Neuronal stem cell (in vitro differentiated cells): ENCODE measurements around the gene LAMA2.

ENCODE experiments used
- DNase-seq: peaks from one replicate; pipeline ENCODE4 v3.0.0-alpha.2; 2013; ENCODE audit warnings: low spot score
- H2AFZ ChIP-seq: one replicate; pipeline ENCODE4 v1.6.1; 2013; ENCODE audit warnings: mild to moderate bottlenecking, low read length, inconsistent platforms
- H2AK5ac ChIP-seq: 2 replicates; pipeline ENCODE4 v1.6.1; 2013; ENCODE audit warnings: low read depth, mild to moderate bottlenecking, inconsistent platforms, low read length, moderate library complexity, mixed read lengths
- H2BK120ac ChIP-seq: 2 replicates; pipeline ENCODE4 v1.6.1; 2013; ENCODE audit warnings: low read depth, mild to moderate bottlenecking, inconsistent platforms, low read length, moderate library complexity, mixed read lengths
- H2BK12ac ChIP-seq: one replicate; pipeline ENCODE4 v1.6.1; 2013; ENCODE audit warnings: low read length, inconsistent platforms
- H2BK15ac ChIP-seq: 2 replicates; pipeline ENCODE4 v1.6.1; 2013; ENCODE audit warnings: mild to moderate bottlenecking, low read length, inconsistent platforms, mixed read lengths
- H2BK5ac ChIP-seq: one replicate; pipeline ENCODE4 v1.6.1; 2013; ENCODE audit warnings: inconsistent platforms, mild to moderate bottlenecking, low read length, moderate library complexity
- H3K14ac ChIP-seq: one replicate; pipeline ENCODE4 v1.6.1; 2013; ENCODE audit warnings: low read length, inconsistent platforms
- H3K18ac ChIP-seq: 2 replicates; pipeline ENCODE4 v1.6.1; 2013; ENCODE audit warnings: low read length, inconsistent platforms
- H3K23ac ChIP-seq: 2 replicates; pipeline ENCODE4 v1.6.1; 2013; ENCODE audit warnings: low read depth, mild to moderate bottlenecking, mixed read lengths, low read length, inconsistent platforms; ENCODE audit not compliant: poor library complexity
- H3K27ac ChIP-seq: replicated peaks from 3 replicates; pipeline ENCODE4 v1.5.1; 2013; ENCODE audit warnings: low read length, inconsistent platforms
- H3K27me3 ChIP-seq, 3 experiments: 2 replicates each; pipeline ENCODE4 v1.6.1; 2013; ENCODE audit warnings: low read length in 3 of 3, mild to moderate bottlenecking in 2 of 3, inconsistent platforms in 1 of 3, low read depth in 1 of 3, mixed read lengths in 1 of 3, moderate library complexity in 1 of 3; ENCODE audit not compliant: control insufficient read depth in 3 of 3, insufficient read depth in 3 of 3
- H3K36me3 ChIP-seq, 2 donors: replicated peaks in 1 of 2; 2 replicates each; pipeline ENCODE4 v1.6.1; 2013; ENCODE audit warnings: low read length in 2 of 2; ENCODE audit not compliant: control insufficient read depth in 2 of 2, insufficient read depth in 2 of 2
- H3K4ac ChIP-seq: 2 replicates; pipeline ENCODE4 v1.6.1; 2013; ENCODE audit warnings: inconsistent platforms, mild to moderate bottlenecking, low read length, moderate library complexity
- H3K4me1 ChIP-seq, 2 donors: 1 replicate in 1 of 2; 2 replicates in 1 of 2; pipeline ENCODE4 v1.6.1; 2013; ENCODE audit warnings: low read length in 2 of 2, low read depth in 1 of 2; ENCODE audit not compliant: control insufficient read depth in 2 of 2, insufficient read depth in 1 of 2
- H3K4me2 ChIP-seq: one replicate; pipeline ENCODE4 v1.6.1; 2013; ENCODE audit warnings: mild to moderate bottlenecking, low read length, inconsistent platforms; ENCODE audit not compliant: insufficient read depth, poor library complexity, severe bottlenecking
- H3K4me3 ChIP-seq, 2 donors: 2 replicates each; pipeline ENCODE4 v1.5.1; 2013; ENCODE audit warnings: low read length in 2 of 2, mild to moderate bottlenecking in 2 of 2, inconsistent platforms in 1 of 2, moderate library complexity in 1 of 2
- H3K79me1 ChIP-seq: one replicate; pipeline ENCODE4 v1.6.1; 2013; ENCODE audit warnings: low read depth, mild to moderate bottlenecking, inconsistent platforms, low read length, moderate library complexity
- H3K9ac ChIP-seq: one replicate; pipeline ENCODE4 v1.6.1; 2013; ENCODE audit warnings: mild to moderate bottlenecking, low read depth, low read length, inconsistent platforms; ENCODE audit not compliant: poor library complexity
- H3K9me3 ChIP-seq, 2 donors: replicated peaks in 1 of 2; 2 replicates each; pipeline versions ENCODE3 to v1.6.1; 2013; ENCODE audit warnings: low read length in 2 of 2, mild to moderate bottlenecking in 2 of 2, inconsistent platforms in 1 of 2, low read depth in 1 of 2, mixed read lengths in 1 of 2, moderate library complexity in 1 of 2; ENCODE audit not compliant: control insufficient read depth in 2 of 2, insufficient read depth in 1 of 2
- H4K8ac ChIP-seq: one replicate; pipeline ENCODE4 v1.6.1; 2013; ENCODE audit warnings: low read depth, mild to moderate bottlenecking, inconsistent platforms, low read length, moderate library complexity
- H4K91ac ChIP-seq: one replicate; pipeline ENCODE4 v1.6.1; 2013; ENCODE audit warnings: low read length, low read depth, mild to moderate bottlenecking, inconsistent platforms; ENCODE audit not compliant: poor library complexity
- WGBS, 2 donors: extraction: QIAGEN DNeasy Blood & Tissue Kit; methylation state at CpG; one replicate each; pipeline ENCODE4 v1.1.7; 2013; ENCODE audit warnings: missing lambda C conversion rate in 2 of 2, mixed read lengths in 1 of 2; ENCODE audit not compliant: insufficient read length in 2 of 2, insufficient replicate concordance in 1 of 2; ENCODE audit errors: extremely low coverage in 2 of 2; 5-methylcytosine and 5-hydroxymethylcytosine counted together

Gene LAMA2

DNA sequence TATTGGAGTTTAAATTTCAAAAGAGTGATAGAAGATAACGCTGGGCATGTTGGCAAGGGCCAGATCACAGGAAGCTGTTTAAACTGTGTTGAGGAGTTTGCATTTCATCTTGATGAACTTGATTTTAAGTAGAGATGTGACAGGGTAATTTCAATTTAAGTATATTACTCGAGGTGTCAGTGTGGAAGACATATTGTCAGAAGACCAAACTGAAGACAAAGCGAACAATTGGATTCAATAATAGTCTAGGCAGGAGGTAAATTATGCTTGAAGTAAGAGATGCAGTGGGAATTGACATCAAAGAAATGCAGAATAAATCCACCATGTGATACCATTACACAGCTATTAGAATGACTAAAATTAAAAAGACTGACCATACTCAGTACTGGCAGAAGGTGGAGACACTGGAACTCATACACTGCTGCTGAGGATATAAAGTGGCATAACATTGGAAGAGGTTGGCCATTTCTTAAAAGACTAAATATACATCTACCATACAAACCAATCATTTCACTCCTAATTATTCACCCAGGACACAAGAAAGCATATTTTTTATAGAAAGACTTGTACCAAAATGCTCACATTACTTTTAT lies 586.2 kb downstream of the LAMA2 start:
- Histone ChIP-seq H4K91ac (no peak overlapping the region), H2BK12ac (no peak overlapping the region), H3K4me3 (no peak overlapping the region), H2AK5ac (no peak overlapping the region), H2BK5ac (no peak overlapping the region), H3K27me3 (no peaks in the 10 kb centered on the region), H3K79me1 (no peaks in the 10 kb centered on the region), H3K23ac (no peak overlapping the region), H2BK15ac (no peak overlapping the region), H4K8ac (no peak overlapping the region), H3K27ac (no peak overlapping the region), H3K14ac (no peak overlapping the region), H3K36me3 (no peaks in the 10 kb centered on the region), H2AFZ (no peak overlapping the region), H3K4ac (no peak overlapping the region), H3K9me3 (no peaks in the 10 kb centered on the region), H3K18ac (no peak overlapping the region), H3K9ac (no peak overlapping the region), H3K4me1 (peaks cover 0 to 2% of the 10 kb centered on the region in 2 donors), H2BK120ac (no peak overlapping the region), H3K4me2 (no peak overlapping the region)
- WGBS, 2 donors = no CpG with 5 or more reads among the region's 3 CpGs
- no peak for DNase-seq

DNA sequence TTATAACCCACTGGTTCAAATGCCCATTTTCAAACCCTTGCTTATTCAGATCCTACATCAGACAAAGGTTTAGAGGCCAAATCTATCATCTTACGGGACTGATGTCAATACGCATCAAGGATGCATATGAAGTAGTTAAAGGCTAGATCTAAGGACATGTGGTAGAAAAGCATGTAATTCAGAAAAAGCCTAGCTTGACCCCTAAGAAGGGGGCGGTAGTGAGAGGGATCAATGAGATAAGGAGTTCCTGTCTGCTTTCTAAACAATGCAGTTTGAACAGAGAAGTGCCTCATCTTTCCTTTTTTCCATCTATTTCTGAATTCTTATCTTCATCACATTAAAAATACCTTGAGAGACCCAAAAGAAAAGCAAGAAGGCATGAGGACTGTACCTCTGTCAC lies 589.3 kb downstream of the LAMA2 start:
- H3K4me3 ChIP-seq = no peak overlapping the region
- no peaks in the 10 kb centered on the region for H3K36me3 ChIP-seq
- H3K4ac ChIP-seq = no peak overlapping the region
- H2BK5ac ChIP-seq = no peak overlapping the region
- no CpG with 5 or more reads among the region's 3 CpGs for WGBS, 2 donors
- no peak overlapping the region for H2BK120ac ChIP-seq
- H3K9me3 ChIP-seq = no peaks in the 10 kb centered on the region
- H3K27ac ChIP-seq = no peak overlapping the region
- no peaks in the 10 kb centered on the region for H3K79me1 ChIP-seq
- H2BK12ac ChIP-seq = no peak overlapping the region
- H3K14ac ChIP-seq = no peak overlapping the region
- peaks cover 3% of the 10 kb centered on the region in 2 donors for H3K4me1 ChIP-seq
- no peak overlapping the region for H3K23ac ChIP-seq
- H2BK15ac ChIP-seq = no peak overlapping the region
- H3K18ac ChIP-seq = no peak overlapping the region
- H4K91ac ChIP-seq = no peak overlapping the region
- no peak overlapping the region for H4K8ac ChIP-seq
- peak overlapping the region; percentile 15 for H2AFZ ChIP-seq
- no peak overlapping the region for H3K4me2 ChIP-seq
- no peak overlapping the region for H3K9ac ChIP-seq
- H3K27me3 ChIP-seq = no peaks in the 10 kb centered on the region
- H2AK5ac ChIP-seq = no peak overlapping the region
- DNase-seq = no peak

DNA sequence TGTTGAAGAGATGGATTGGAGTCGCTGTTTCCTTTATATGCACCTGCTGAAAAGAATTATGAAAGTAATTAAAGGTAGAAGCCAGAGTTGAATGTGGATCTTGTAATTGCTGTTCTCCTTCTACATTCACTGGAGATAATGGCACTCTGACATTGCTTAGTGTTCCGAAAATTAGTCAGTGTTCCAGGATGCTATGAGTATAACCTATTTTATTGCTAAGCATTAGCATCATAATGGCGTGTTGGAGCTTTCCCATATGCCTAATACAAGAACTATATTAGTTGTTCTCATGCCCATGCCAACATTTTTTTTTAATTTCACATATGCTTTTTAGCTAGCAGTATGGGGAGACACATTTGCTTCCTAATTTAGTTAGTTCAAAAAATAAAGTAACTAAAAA lies 590.6 kb downstream of the LAMA2 start:
- H2BK5ac ChIP-seq = no peak overlapping the region
- H4K8ac ChIP-seq = no peak overlapping the region
- no peak overlapping the region for H2AK5ac ChIP-seq
- no CpG with 5 or more reads among the region's 3 CpGs for WGBS, 2 donors
- no peak overlapping the region for H4K91ac ChIP-seq
- H3K14ac ChIP-seq = no peak overlapping the region
- no peak overlapping the region for H2BK15ac ChIP-seq
- no peak overlapping the region for H3K4me2 ChIP-seq
- no peak overlapping the region for H3K4ac ChIP-seq
- no peak overlapping the region for H3K18ac ChIP-seq
- no peak overlapping the region for H3K4me3 ChIP-seq
- H3K4me1 ChIP-seq = peaks cover 3% of the 10 kb centered on the region in 2 donors
- no peak overlapping the region for H2AFZ ChIP-seq
- H2BK12ac ChIP-seq = no peak overlapping the region
- no peaks in the 10 kb centered on the region for H3K9me3 ChIP-seq
- DNase-seq = no peak
- H2BK120ac ChIP-seq = no peak overlapping the region
- no peaks in the 10 kb centered on the region for H3K27me3 ChIP-seq
- no peak overlapping the region for H3K23ac ChIP-seq
- H3K36me3 ChIP-seq = no peaks in the 10 kb centered on the region
- H3K27ac ChIP-seq = no peak overlapping the region
- no peaks in the 10 kb centered on the region for H3K79me1 ChIP-seq
- H3K9ac ChIP-seq = no peak overlapping the region

DNA sequence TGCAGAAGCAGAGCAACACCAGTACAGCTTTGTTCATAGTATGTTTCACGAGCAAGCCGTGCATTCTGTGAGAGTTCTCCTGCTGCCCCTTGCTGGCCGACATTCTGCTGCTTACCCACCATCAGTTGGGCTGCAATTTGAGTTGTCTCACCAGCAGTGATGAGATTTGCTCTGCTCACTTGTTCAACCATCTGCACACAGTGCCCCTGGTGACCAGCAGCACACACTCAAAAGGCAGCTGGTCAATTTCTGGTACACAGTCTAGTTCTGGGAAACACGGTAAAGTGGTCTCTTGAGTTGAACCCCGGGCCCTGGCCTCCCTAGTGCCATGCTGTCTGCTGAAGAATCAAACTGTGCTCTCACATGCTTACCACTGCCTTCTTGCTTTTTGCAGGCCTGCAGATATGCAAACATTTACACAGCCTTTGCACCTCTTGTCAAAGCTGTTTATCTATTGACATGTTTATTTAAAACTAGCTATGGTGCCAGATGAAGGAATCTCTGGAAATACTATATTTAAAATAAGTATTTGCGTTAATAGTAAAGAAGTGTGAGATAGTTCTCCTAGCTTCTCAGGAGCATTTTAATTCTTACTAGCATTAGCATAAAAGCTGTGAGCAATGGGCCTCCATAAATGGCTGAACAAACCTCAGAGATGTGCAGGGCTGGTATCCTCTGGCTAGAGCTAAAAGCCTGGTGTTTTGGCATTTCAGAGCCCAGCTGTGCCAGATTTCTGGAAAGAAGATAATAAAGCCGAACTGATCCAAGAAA lies 592.7 kb downstream of the LAMA2 start:
- H3K18ac ChIP-seq = peak overlapping the region; percentile 74
- H3K79me1 ChIP-seq = no peaks in the 10 kb centered on the region
- H2BK15ac ChIP-seq = peak overlapping the region; percentile 75
- no peak for DNase-seq
- H3K4me1 ChIP-seq = peaks cover 3% of the 10 kb centered on the region in 2 donors
- no peak overlapping the region for H4K8ac ChIP-seq
- no peak overlapping the region for H2AK5ac ChIP-seq
- H2AFZ ChIP-seq = peak overlapping the region; percentile 50
- H2BK120ac ChIP-seq = no peak overlapping the region
- H4K91ac ChIP-seq = no peak overlapping the region
- H3K36me3 ChIP-seq = no peaks in the 10 kb centered on the region
- H3K9ac ChIP-seq = no peak overlapping the region
- H2BK12ac ChIP-seq = no peak overlapping the region
- no peak overlapping the region for H3K4me2 ChIP-seq
- H3K27ac ChIP-seq = no peak overlapping the region
- H2BK5ac ChIP-seq = no peak overlapping the region
- WGBS, 2 donors = no CpG with 5 or more reads among the region's 7 CpGs
- H3K27me3 ChIP-seq = no peaks in the 10 kb centered on the region
- H3K23ac ChIP-seq = no peak overlapping the region
- peak overlapping the region; percentile 17 for H3K14ac ChIP-seq
- H3K4me3 ChIP-seq = no peak overlapping the region
- H3K4ac ChIP-seq = no peak overlapping the region
- no peaks in the 10 kb centered on the region for H3K9me3 ChIP-seq
